ENCODE results near the gene PSPC1.
A peak's percentile ranks its signal among the peaks of the same experiment; 100 is the strongest.
"Not testable (repeated sequence)": the region's sequence is repeated elsewhere in the genome, so short reads cannot be mapped to it uniquely, and the experiment has no call there.

Gene PSPC1, protein sequence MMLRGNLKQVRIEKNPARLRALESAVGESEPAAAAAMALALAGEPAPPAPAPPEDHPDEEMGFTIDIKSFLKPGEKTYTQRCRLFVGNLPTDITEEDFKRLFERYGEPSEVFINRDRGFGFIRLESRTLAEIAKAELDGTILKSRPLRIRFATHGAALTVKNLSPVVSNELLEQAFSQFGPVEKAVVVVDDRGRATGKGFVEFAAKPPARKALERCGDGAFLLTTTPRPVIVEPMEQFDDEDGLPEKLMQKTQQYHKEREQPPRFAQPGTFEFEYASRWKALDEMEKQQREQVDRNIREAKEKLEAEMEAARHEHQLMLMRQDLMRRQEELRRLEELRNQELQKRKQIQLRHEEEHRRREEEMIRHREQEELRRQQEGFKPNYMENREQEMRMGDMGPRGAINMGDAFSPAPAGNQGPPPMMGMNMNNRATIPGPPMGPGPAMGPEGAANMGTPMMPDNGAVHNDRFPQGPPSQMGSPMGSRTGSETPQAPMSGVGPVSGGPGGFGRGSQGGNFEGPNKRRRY

DNA sequence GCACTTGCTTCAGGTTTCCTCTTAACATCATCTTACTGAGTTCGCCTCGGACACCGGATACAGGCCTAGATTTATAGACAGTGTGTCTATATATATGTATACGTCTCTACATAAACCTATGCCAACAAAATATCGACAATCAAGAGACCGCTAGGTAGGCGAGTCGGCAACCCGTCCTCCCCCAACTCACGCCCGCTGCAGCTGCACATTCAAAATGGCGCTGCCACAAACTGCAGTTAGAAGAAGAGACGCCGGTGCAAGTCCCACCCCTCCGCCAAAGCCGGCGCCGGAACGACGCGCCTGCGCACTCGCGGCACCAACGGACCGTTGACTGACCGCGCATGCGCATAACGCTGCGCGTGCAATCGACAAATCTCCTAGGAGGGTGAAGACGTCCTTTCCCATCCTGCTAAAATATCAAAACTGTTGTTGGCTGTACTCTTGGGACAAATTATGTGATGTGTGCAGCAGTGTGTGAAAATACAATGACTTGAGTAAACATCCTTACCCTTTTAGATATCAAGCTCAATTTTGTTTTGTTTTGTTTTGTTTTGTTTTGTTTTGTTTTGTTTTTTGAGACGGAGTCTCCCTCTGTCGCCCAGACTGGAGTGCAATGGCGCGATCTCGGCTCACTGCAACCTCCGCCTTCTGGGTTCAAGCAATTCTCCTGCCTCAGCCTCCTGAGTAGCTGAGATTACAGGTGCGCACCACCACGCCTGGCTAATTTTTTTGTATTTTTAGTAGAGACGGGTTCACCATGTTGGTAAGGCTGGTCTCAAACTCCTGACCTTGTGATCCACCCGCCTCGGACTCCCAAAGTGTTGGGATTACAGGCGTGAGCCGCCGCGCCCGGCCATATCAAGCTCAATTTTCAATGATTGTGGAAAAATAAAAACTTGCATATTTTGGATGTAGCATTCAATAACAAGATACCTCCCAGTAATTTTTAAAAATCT is at the start of gene PSPC1:
Gene PSPC1 (minus strand): TSS at position 219 of the 956 bp plus-strand sequence. CDS start 188 bp downstream, at position 31.
- peak; percentile 96 for DNase-seq

DNA sequence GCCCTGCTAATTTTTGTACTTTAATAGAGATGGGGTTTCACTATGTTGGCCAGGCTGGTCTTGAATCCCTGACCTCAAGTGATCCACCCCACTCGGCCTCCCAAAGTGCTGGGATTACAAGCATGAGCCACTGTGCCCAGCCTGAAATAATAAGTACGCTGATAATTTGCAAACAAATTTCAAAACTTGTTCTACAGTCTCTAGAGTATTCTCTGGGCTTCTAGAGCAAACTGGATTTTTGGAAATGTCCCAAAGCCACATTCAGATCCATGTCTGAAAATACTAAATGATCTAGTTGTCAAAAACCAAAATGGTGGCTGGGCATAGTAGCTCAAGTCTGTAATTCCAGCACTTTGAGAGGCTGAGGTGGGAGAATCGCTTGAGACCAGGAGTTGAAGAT is 39.9 kb upstream of the PSPC1 start:
- no peak for DNase-seq

DNA sequence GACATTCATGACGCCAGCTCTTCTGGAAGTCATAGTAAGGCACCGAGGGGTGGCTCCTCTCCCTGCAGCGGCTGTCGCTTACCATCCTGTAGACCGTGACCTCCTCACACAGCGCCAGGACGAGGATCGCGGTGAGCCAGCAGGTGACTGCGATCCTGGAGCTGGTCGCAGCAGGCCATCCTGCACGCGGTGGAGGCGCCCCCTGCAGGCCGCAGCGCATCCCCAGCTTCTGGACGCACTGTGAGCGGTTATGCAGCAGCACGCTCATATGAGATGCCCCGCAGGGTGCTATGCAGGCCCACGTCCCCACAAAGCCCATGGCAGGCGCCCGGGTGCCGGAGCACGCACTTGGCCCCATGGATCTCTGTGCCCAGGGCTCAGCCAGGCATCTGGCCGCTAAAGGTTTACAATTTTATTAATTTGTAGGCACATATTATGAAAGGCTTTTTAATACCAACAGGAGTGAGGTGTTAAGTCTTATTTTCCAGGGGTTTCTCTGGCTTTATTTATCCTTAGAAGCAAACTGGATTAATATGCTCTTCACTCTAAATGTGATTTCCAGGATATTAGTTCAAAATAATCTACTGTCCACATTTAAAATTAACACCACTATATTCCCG is 35.6 kb upstream of the PSPC1 start:
- peak; percentile 40 for DNase-seq

DNA sequence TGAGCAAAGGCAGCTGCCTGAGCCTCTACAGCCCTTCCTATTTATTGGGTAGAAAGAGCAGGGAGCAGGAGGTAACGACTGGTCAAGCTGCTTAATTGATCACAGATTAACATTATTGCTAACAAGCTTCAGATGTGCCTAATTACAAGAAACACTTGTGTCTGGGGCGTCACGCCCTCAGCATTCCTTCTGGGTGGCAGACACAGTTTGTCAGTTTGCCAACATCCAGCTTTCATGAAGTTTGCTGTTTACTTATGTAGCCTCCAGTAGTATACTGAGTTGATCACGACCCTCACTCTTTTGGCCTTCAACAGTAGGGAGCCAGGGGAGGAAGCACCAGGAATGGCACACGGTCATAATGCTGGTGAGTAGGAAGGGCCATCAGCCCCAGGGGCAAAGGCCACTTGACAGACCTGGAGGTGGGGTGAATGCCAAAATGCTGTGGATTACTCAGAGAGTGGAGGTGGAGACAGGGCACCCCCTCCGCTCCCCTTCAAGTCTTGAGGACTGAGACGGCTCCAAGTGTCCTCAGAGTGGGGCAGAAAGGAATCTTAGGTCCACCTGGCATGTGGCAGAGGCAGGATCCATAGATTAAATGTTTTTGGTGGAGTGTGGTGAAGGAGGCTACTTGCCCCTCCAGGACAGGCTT is 34.9 kb upstream of the PSPC1 start:
- no peak for DNase-seq

DNA sequence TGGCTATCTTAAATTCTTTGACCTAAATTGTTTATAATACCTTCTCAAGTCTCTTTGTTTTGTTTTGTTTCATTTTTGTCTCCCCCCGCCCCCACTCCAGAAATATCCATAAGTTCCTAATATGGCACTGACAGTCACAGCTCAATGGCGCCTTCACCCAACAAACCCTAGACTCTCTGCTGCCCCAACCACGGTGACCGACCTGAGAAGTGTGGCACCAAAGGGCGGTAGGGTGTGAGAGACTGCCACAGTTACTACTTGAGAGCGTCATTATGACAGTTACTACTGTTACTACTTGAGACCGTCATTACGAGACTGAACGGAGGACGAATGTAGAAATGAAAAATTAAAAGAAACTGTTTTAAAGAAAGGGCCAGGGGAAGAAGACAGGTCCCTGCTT is 34.4 kb upstream of the PSPC1 start:
- no peak for DNase-seq

DNA sequence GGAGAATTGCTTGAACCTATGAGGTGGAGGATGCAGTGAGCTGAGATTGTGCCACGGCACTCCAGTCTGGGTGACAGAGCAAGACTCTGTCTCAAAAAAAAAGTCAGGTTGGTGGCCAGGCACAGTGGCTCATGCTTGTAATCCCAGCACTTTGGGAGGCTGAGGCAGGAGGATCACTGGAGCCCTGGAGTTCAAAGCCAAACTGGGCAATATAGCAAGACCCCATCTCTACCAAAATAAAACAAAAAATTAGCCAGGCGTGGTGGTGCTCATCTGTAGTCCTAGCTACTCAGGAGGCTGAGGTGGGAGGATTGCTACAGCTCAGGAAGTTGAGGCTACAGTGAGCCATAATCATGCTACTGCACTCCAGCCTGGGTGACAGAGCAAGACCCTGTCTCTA is 33.1 kb upstream of the PSPC1 start:
- not testable (repeated sequence) for DNase-seq

DNA sequence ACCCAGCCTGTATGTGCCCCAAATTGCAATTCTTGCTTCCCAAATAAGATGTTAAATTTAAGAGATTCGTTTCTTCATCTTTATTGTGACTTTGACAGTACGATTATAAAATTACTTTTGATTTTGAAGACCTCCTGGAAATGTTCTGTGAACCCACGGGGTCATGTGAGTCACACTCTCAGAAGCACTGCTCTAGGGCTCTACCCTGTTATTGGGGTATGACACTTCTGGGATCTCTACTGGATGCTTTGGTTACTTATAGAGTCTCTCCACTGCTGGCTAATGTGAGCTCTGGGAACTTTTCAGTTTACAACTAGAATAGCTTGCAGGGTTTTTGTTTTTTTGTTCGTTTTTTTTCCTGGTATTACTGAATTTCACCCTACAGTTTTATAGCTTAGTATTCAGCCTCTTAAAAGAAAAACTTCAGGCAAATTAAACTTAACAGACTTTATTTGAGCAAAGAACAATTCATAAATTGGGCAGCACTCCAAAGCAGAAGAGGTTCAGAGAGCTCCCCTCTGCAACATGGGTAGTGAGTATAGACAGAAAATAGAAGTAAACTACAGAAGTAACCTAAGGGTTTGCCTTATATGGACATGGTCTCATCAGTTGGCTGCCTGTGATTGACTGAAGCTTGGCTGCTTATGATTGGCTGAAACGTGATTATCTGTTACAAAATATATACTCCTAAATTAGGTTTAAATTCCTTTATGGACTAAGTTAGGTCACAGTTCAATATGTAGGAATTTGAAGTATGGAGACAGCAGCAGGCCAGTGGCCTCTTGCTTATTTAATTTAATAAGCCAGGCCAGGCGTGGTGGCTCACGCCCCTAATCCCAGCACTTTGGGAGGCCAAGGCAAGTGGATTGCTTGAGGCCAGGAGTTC is 28.5 kb upstream of the PSPC1 start:
- DNase-seq: no peak

DNA sequence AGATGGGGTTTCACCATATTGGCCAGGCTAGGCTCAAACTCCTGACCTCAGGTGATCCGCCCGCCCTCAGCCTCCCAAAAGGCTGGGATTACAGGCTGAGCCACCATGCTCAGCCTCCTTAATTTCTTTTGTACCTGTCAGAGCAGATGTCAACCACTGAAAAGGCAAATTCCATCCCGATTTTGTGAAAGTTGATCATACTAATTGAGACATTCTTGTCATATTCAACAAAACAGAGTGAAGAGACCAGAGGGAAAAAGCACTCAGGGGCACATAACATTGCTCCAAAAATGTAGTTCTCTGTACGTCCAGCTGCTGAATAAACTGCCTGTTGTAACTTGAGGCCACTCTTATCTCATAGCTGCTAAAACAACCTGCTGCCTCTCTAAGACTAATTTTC is 27.4 kb upstream of the PSPC1 start:
- DNase-seq: no peak

DNA sequence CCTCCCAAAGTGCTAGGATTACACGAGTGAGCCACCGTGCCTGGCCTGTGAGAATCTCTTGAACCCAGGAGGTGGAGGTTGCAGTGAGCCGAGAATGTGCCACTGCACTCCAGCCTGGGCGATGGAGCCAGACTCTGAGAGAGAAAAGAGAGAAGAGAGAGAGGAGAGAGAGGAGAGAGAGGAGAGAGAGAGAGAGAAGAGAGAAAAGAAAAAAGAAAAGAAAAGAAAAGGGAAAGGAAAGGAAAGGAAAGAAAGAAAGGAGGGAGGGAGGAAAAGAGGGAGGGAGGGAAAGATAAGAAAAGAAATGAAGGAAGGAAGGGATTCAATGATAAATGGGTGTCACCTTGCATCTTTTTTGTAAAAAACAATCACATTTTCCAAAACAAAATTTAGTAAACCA is 23.0 kb upstream of the PSPC1 start:
- DNase-seq: no peak

DNA sequence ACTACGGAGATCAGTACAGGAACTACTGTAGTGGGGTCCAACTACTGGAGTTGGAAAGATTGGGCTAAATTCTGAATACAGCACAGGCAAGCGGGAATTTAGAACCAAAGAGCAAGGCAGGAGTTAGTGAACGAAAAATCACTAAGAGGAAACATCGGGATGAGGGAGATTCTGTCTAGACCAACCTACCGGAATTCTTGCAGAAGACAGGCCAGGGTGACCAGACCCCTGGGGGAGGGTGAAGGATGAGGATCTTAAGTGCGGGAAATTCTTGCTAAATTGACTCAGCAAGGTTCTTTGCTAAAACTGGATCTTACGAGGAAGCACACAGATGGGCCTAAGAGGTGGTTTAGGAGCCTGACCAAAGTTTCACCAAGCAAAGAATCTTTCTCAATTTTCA is 13.2 kb upstream of the PSPC1 start:
- no peak for DNase-seq

DNA sequence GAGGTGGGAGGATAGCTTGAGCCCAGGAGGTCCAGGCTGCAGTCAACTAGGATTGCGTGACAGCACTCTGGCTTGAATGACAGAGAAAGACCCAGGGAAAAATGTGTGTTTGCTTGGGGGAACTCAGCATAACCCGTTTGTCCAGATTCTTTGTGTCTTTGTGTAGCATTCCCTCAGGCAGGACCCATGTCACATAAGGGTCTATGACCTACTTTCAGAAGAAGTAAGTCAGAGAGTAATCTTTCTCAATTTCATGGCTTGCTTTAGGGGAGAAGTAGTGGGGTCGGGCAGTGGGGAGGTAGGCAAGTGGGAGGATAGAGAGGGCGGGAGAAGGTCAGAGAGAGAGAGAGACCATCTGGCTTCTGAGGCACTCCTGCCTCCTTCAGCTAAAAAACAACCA is 11.9 kb upstream of the PSPC1 start:
- no peak for DNase-seq

DNA sequence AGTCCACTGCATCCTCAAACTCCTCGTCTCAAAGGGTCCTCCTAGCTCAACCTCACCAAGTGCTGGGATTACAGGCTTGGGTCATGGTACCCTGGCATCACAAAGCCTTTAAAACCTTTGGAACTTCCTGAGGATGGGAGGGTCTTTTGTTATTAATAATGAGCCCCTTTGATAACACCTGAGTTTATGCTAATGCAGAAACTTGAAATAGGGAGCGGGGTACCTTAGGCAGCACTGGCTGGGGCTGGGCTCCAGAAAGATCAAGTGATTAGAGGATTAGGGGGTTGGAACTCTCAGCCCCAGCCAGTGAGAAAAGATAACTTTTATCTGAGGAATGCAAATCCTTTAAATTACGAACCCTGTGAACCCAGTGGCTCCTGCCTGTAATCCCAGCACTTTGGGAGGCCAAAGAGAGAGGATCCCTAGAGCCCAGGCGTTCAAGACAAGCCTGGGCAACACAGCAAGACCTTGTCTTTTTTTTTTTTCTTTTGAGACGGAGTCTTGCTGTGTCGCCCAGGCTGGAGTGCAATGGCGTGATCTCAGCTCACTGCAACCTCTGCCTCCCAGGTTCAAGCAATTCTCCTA is 9.3 kb upstream of the PSPC1 start:
- DNase-seq: no peak

DNA sequence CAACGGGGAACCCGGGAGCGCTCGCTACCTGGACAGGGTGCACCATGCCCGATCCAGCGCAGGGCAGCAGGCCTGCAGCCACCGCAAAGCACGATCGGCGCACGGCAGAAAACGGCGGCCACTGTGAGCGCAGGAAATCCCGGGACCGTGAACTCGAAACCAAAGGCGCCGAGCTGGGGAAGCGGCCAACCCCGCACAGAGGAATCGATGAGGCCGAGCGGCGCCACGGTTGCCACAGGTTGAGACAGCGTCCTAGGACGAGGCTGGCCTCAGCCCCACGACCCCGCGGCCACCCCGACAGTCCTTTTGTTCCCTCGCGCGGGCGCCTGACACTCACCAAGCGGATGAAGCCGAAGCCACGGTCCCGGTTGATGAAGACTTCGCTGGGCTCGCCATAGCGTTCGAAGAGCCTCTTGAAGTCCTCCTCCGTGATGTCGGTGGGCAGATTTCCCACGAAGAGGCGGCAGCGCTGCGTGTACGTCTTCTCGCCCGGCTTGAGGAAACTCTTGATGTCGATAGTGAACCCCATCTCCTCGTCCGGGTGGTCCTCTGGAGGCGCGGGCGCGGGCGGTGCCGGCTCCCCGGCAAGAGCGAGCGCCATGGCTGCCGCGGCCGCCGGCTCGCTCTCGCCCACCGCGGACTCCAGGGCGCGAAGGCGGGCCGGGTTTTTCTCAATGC is 557 bp downstream of the PSPC1 start:
- DNase-seq: peak; percentile 66

DNA sequence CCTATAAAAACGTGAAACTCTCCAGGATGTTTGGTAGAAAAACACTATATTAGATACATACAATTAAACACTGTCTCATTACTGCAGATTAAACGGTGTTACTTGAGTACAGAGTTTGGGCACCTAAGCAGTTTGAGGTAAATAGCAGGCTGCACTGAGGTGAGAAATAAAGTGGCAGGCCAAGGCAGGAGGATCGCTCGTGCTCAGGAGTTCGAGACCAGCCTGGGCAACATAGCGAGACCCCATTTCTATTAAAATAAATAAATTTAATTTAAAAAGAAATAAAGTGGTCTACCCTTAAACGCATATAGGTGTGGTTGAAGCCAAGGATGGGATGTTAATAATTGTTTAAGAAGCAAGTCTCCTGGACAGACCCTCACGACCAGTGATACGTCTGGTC is 1.2 kb downstream of the PSPC1 start:
- no peak for DNase-seq

DNA sequence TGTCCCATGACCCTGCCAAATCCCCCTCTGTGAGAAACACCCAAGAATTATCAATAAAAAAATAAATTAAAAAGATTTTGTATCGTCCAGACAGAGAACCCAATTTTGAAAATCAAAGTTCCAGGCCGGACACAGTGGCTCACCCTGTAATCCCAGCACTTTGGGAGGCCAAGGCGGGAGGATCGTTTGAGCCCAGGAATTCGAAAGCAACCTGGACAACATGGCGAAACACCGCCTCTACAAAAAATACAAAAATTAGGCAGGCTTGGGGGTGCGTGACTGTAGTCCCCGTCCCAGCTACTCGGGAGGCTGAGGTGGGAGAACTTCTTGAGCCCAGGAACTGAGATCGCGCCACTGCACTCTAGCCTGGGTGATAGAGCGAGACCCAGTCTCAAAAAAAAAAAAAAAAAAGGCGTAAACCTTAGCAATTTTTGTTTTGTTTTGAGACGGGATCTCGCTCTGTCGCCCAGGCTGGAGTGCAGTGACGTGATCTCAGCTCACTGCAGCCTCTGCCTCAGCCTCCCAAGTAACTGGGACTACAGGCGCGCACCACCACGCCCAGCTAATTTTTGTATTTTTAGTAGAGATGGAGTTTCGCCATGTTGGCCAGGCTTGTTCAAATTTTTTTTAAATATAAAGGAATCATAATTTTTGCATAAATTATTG is 1.9 kb downstream of the PSPC1 start:
- peak; percentile 7 for DNase-seq

DNA sequence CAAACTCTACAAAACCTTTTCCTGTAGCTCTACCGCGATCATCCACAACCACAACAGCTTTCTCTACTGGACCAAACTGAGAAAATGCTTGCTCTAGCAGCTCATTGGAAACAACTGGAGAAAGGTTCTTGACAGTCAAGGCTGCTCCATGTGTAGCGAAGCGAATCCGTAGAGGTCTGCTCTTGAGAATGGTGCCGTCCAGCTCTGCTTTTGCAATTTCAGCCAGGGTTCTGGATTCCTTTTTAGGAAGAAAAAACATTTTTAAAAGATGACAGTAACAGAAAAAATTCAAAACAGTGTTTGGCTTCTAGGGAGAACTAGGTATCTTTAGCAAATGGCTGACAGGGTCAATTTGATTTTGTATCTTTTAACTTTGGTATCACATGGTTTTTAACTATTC is 10.4 kb downstream of the PSPC1 start:
- DNase-seq: no peak

DNA sequence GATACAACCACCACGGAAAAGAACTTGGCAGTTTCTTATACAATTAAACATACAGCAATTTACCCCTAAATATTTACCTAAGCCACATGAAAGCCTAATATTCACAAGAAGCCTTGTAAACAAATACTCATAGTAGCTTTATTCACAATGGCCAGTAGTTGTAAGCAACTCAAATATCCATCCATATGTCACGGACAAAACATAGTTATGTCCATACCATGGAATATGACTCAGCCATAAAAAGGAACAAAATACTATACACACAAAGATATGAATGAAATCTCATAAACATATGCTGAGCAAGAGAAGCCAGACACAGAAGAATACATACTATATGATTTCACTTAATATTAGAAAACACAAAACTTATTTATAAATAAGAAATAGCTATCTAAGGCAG is 12.9 kb downstream of the PSPC1 start:
- no peak for DNase-seq

DNA sequence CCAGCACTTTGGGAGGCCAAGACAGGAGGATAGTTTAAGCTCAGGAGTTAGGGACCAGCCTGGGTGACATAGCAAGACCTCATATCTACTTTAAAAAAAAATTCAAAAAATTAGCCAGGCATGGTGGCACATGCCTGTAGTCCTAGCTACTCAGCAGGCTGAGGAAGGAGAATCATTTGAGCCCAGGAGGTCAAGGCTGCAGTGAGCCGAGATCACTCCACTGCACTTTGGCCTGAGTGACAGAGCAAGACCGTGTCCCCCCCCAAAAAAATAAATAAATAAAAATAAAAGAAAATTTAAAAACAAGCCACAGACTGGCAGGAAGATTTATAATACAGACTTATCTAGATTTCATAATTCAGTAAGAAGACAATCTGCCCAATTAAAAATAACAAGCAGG is 14.8 kb downstream of the PSPC1 start:
- no peak for DNase-seq

DNA sequence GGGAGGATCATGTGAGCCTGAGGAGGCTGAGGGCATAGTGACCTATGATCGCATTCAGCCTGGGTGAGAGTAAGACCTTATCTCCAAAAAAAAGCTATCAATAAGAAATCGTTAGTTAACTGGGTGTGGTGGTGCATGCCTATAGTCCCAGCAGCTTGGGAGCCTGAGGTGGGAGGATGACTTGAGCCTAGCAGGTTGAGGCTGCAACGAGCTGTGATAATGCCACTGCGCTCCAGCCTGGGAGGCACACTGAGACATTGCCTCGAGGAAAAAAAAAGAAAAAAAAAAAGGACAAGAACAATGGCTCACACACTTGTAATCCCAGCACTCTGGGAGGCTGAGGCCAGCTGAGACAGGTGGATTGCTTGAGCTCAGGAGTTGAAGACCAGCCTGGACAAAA is 16.2 kb downstream of the PSPC1 start:
- DNase-seq: no peak

DNA sequence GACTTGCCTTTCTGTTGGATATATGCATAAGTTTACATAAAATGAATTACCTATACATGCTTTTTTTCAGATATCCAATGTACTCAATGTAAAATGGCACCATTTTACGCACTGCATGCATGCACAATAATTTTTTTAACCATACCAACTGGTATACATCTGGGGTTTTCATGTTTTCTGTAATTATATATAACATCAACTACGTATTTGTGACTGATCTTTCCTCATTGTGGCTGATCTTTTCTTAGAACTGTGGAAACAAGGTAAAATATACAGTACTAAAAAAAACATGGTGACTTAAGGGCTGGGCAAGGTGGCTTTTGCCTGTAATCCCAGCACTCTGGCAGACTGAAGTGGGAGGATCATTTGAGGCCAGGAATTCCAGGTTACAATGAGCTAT is 18.5 kb downstream of the PSPC1 start:
- DNase-seq: no peak

Data from CD4-positive, alpha-beta T cell treated with Interleukin-17A for 4 hours (primary cell).